HEK293T (cell line): ENCODE data around the gene MIA3.
"Not testable (repeated sequence)": the region's sequence is repeated elsewhere in the genome, so short reads cannot be mapped to it uniquely, and the experiment has no call there.

Experiments
- CTCF ChIA-PET: fragments of 350-600 bp; formaldehyde crosslinking; extraction: SDS; loops from one replicate; lab custom pipeline; 2021; ENCODE audit warnings: antibody characterized with exemption, inconsistent platforms; lab: Yijun Ruan, JAX
- POLR2A ChIA-PET: fragments of 350-600 bp; formaldehyde crosslinking; extraction: SDS; loops from one replicate; lab custom pipeline; 2020; ENCODE audit warnings: antibody characterized with exemption, inconsistent platforms; lab: Yijun Ruan, JAX
- DNase-seq: peaks from one replicate; pipeline ENCODE4 v3.0.0; 2012; ENCODE audit warnings: mixed read lengths; ENCODE audit errors: extremely low spot score
- ARNT ChIP-seq: fragments of 450-650 bp; IDR thresholded peaks from 2 replicates; pipeline ENCODE4 v1.6.1; 2017; ENCODE audit warnings: mild to moderate bottlenecking
- BHLHE40 ChIP-seq: fragments of 450-650 bp; IDR thresholded peaks from 2 replicates; pipeline ENCODE4 v1.6.1; 2016; ENCODE audit warnings: mild to moderate bottlenecking, moderate library complexity, borderline replicate concordance
- CTBP1 ChIP-seq: fragments of 450-650 bp; IDR thresholded peaks from 2 replicates; pipeline ENCODE4 v1.6.1; 2016; ENCODE audit warnings: borderline replicate concordance
- ELF4 ChIP-seq: fragments of 450-650 bp; IDR thresholded peaks from 2 replicates; pipeline ENCODE4 v1.6.1; 2017; ENCODE audit warnings: antibody characterized with exemption
- FOXA1 ChIP-seq: fragments of 450-650 bp; IDR thresholded peaks from 2 replicates; pipeline ENCODE4 v1.6.1; 2016; ENCODE audit warnings: mild to moderate bottlenecking
- FOXK2 ChIP-seq: fragments of 450-650 bp; IDR thresholded peaks from 2 replicates; pipeline ENCODE4 v1.6.1; 2016; ENCODE audit warnings: mild to moderate bottlenecking
- FOXM1 ChIP-seq: fragments of 450-650 bp; IDR thresholded peaks from 2 replicates; pipeline ENCODE4 v1.6.1; 2017; ENCODE audit warnings: mild to moderate bottlenecking, borderline replicate concordance
- HDGF ChIP-seq: fragments of 450-650 bp; IDR thresholded peaks from 2 replicates; pipeline ENCODE4 v1.6.1; 2017; ENCODE audit warnings: antibody characterized with exemption, borderline replicate concordance
- L3MBTL2 ChIP-seq: fragments of 450-650 bp; conservative IDR thresholded peaks from 2 replicates; pipeline ENCODE4 v1.6.1; 2016; ENCODE audit warnings: mild to moderate bottlenecking
- LEF1 ChIP-seq: fragments of 450-650 bp; IDR thresholded peaks from 2 replicates; pipeline ENCODE4 v1.6.1; 2017; ENCODE audit warnings: mild to moderate bottlenecking, borderline replicate concordance
- NFRKB ChIP-seq: fragments of 450-650 bp; IDR thresholded peaks from 2 replicates; pipeline ENCODE4 v1.6.1; 2016; ENCODE audit warnings: mild to moderate bottlenecking, moderate library complexity
- SP1 ChIP-seq: fragments of 450-650 bp; IDR thresholded peaks from 2 replicates; pipeline ENCODE4 v1.6.1; 2017
- SUZ12 ChIP-seq: fragments of 450-650 bp; IDR thresholded peaks from 2 replicates; pipeline ENCODE4 v1.6.1; 2016; ENCODE audit warnings: mild to moderate bottlenecking
- TARDBP ChIP-seq: fragments of 450-650 bp; IDR thresholded peaks from 2 replicates; pipeline ENCODE4 v1.6.1; 2016
- ZNF384 ChIP-seq: fragments of 450-650 bp; IDR thresholded peaks from 2 replicates; pipeline ENCODE4 v1.6.1; 2016
- TF ChIP-seq, protein P1 (sequence below): fragments of 450-650 bp; IDR thresholded peaks from 2 replicates; pipeline ENCODE4 v1.6.1; 2016

MIA3 gene

DNA sequence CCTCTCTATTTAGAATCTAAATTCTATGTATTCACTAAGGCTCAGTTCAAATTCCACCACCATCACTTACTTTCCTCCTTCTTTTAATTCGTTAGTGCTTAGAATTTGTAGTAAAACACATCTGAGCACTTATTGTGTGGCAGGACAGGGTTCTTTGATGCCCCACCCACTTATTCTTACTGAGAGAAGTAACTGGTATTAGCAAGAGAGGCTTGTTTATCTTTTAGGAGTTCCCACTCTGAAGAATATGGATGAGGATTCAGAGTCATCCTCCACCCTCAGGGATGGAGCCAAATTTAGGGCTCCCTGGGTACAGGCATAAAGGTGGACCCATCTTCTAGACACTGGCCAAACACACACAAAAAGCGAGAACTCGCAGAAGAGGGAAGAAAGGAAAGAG, 16.6 kb upstream of the MIA3 start:
- POLR2A ChIA-PET: no interaction called here
- CTCF ChIA-PET: interaction anchor here (0.6 kb wide), 1 partner anchor 45 kb away, joined by 4 read pairs; no protein-coding TSS in a partner anchor
- no peak for TF ChIP-seq ZNF384
- TF ChIP-seq SUZ12: no peak
- TF ChIP-seq ELF4: no peak
- no peak for TF ChIP-seq FOXM1
- TF ChIP-seq TARDBP: no peak
- no peak for TF ChIP-seq SP1
- no peak for TF ChIP-seq LEF1
- TF ChIP-seq ARNT: no peak
- TF ChIP-seq NFRKB: no peak
- TF ChIP-seq HDGF: no peak
- TF ChIP-seq FOXK2: no peak

DNA sequence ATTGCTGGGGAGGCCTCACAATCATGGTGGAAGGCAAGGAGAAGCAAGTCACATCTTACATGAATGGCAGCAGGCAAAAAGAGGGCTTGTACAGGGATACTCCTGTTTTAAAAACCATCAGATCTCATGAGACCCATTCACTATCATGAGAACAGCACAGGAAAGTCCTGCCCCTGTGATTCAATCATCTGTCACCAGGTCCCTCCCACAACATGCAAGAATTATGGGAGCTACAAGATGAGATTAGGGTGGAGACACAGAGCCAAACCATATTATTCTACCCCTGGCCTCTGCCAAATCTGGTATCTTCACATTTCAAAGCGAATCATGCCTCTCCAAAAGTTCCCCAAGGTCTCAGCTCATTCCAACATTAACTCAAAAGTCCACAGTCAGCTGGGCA, 11.1 kb upstream of the MIA3 start:
- no peak for TF ChIP-seq FOXM1
- TF ChIP-seq FOXA1: no peak
- no peak for TF ChIP-seq SUZ12
- TF ChIP-seq ELF4: no peak
- TF ChIP-seq BHLHE40: no peak
- no peak for TF ChIP-seq SP1
- TF ChIP-seq ARNT: no peak
- TF ChIP-seq TARDBP: no peak
- no peak for TF ChIP-seq CTBP1
- no peak for TF ChIP-seq ZNF384
- TF ChIP-seq FOXK2: no peak
- no peak for TF ChIP-seq HDGF
- TF ChIP-seq LEF1: no peak
- TF ChIP-seq, protein P1, sequence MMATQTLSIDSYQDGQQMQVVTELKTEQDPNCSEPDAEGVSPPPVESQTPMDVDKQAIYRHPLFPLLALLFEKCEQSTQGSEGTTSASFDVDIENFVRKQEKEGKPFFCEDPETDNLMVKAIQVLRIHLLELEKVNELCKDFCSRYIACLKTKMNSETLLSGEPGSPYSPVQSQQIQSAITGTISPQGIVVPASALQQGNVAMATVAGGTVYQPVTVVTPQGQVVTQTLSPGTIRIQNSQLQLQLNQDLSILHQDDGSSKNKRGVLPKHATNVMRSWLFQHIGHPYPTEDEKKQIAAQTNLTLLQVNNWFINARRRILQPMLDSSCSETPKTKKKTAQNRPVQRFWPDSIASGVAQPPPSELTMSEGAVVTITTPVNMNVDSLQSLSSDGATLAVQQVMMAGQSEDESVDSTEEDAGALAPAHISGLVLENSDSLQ: no peak
- TF ChIP-seq L3MBTL2: no peak
- no peak for TF ChIP-seq NFRKB
- no peak for DNase-seq
- CTCF ChIA-PET: no interaction called here
- POLR2A ChIA-PET: no interaction called here

More for the DNA sequence above, 16.6 kb upstream of the MIA3 start:
- DNase-seq: no peak

DNA sequence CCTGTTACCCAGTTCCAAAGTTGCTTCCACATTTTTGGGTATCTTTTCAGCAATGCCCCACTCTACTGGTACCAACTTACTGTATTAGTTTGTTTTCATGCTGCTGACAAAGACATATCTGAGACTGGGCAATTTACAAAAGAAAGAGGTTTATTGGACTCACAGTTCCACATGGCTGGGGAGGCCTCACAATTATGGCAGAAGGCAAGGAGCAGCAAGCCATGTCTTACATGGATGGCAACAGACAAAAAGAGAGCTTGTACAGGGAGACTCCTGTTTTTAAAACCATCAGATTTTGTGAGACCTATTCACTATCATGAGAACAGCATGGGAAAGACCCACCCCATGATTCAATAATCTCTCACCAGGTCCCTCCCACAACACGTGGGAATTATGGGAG, 8.8 kb upstream of the MIA3 start:
- POLR2A ChIA-PET: interaction anchor here (1.2 kb wide), 1 partner anchor 19 kb away, joined by 3 read pairs; the partner anchor contains the start of gene TAF1A
- CTCF ChIA-PET, DNase-seq: not testable (repeated sequence)

DNA sequence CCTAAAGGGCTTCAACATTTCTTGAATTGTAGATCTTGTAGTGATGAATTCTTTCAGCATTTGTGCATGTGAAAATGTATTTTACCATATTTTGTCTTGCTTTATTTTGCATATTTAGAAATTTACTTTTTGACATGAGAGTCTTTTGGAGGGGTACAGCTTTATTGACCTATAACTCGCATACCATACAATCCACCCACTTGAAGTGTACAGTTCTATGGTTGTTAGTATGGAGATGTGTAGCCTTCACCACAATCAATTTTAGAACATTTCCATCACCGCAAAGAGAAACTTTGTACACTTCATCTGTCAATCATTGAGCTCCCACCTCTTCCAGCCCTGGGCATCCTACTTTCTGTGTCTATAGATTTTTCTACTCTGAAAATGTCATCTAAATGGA, 7.2 kb upstream of the MIA3 start:
- POLR2A ChIA-PET: no interaction called here
- no peak for TF ChIP-seq ZNF384
- no peak for TF ChIP-seq LEF1
- TF ChIP-seq, protein P1: no peak
- CTCF ChIA-PET: no interaction called here
- no peak for DNase-seq

DNA sequence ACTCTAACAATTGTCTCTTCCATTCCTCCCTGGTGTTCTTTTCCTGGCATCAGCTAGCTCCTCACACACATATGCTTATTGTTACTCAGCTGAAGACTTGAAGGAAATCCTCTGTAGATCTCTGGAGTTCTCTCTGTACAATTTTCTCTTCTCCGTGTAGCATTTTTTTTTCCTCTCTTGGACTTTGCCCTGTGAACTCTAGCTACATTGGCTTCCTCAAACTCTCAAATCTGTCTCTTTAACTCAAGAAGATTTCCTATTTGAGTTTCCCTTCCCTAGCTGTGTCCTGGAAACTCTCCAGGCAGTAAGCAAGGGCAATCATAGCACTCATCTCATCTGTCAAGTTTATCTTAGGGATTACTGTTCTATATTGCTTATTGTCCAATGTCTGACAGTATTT, 4.3 kb upstream of the MIA3 start:
- no peak for TF ChIP-seq FOXA1
- POLR2A ChIA-PET: interaction anchor here (1.0 kb wide), 1 partner anchor 24 kb away, joined by 3 read pairs; the partner anchor contains the start of gene TAF1A
- no peak for DNase-seq
- CTCF ChIA-PET: no interaction called here

DNA sequence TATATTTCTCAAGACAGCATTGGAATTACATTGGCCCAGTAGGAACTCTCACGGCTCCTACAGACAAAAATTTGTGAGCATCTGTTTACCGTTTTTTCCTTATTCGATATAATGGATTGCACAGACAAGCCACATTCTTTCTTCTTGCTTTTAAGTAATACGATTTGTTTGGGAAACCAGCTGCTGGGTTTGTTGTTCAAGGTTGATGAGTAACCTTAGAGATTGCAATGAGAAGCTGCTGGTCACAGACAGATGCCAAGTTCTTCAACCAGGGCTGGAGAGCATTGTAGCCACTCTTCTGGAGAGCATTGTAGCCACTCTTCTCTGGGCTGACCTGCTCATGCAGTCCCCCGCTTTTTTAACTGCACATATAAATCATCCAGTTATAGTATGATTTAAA, 1.4 kb upstream of the MIA3 start:
- POLR2A ChIA-PET: interaction anchor here (1.0 kb wide), 2 partner anchors 27 to 70 kb away, joined by 3 read pairs; partner anchors contain the start of gene TAF1A
- TF ChIP-seq CTBP1 (no peak), FOXK2 (no peak), FOXM1 (no peak), NFRKB (no peak), ZNF384 (no peak), SP1 (no peak), TARDBP (no peak), LEF1 (no peak), FOXA1 (no peak)
- CTCF ChIA-PET: no interaction called here
- DNase-seq: no peak

DNA sequence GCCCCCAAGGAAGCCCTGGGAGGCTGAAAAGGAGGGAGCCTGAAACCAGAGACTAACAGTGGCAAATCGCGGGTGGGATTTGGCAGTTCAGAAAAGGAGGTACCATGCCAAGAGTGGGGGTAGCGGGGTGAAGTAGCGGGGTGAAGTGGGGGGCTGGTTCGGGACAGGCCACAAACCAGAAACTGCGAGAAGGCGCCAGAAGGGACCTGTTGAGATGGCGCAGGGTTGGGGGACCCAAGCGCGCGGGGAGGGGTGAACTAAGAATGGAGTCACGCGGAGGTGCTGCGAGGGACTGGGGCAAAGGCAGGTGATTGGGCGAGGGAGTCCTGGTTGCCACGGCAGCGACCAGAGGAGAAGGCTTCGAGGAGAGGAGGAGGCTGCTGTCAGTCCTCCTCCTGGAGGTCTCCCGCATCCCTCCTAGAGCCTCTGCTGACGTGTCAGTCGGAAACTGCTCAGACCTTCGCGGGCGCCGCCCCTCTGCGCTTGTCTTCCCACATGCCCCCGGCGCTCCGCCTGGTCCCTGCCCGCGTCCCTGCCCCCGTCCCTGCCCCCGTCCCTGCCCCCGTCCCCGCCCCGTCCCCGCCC, 438 bp upstream of the MIA3 start:
- TF ChIP-seq ARNT (no peak), L3MBTL2 (peak; percentile 83)
- TF ChIP-seq, protein P1: peak; percentile 98
- DNase-seq: peak; percentile 93
- ChIA-PET POLR2A (interaction anchor here (1.0 kb wide), 1 partner anchor 71 kb away, joined by 3 read pairs; no protein-coding TSS in a partner anchor), CTCF (no interaction called here)
